Measurements from ENCODE around the gene TENM4.

- TF ChIP-seq CTCF (IDR thresholded peaks at IDR 0.05) (no peak), POLR2A (IDR thresholded peaks at IDR 0.05) (no peak)
These were observed 107.5 kb downstream of the TENM4 start for GRCh38 chr11:79333355-79333754.
